Stomach (tissue), 4 donors: ENCODE measurements around the gene TEAD4.

Experiments
- EP300 ChIP-seq: sonication (generic); formaldehyde crosslinking; IDR thresholded peaks from one replicate; pipeline ENCODE4 v1.6.1; 2017; ENCODE audit warnings: antibody characterized with exemption
- POLR2A ChIP-seq, 4 donors: fragments of 450-650 bp; IDR thresholded peaks; one replicate each; pipeline ENCODE4 v1.6.1; 2016; ENCODE audit warnings: antibody characterized with exemption in 4 of 4, control low read depth in 2 of 4, mild to moderate bottlenecking in 1 of 4, moderate library complexity in 1 of 4
- POLR2AphosphoS5 ChIP-seq, 3 donors: sonication (generic); formaldehyde crosslinking; IDR thresholded peaks; one replicate each; pipeline ENCODE4 v1.6.1; 2016; ENCODE audit warnings: antibody characterized with exemption in 3 of 3
- TF ChIP-seq, protein P1 (sequence below), 7 experiments: fragments of 450-650 bp in 4 of 7; fragments of 200-600 bp in 3 of 7; sonication (generic) in 3 of 7; IDR thresholded peaks; one replicate each; pipeline ENCODE4 v1.5.1; 2016 to 2019; ENCODE audit warnings: antibody characterized with exemption in 7 of 7, control low read depth in 2 of 7, mild to moderate bottlenecking in 1 of 7

DNA sequence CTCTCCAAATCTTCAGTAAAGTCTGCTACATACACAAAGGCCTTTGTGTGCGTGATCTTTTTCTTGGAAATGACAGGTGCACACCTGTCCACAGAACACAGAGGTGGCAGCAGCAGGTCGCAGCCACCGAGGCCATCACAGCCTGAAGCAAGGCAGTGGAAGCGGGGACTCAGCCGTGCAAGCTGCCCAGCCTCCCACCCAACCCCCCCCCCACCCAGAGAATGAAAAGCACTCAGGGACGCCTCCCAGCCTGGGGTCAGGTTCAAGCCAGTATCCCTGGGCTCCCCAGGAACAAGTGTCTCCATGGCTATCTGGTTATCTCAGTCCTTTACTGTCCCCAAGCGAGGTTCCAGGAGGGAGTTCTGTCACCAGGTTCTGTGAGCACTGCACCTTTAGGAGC lies 86.8 kb downstream of the TEAD4 start:
- TF ChIP-seq, protein P1, sequence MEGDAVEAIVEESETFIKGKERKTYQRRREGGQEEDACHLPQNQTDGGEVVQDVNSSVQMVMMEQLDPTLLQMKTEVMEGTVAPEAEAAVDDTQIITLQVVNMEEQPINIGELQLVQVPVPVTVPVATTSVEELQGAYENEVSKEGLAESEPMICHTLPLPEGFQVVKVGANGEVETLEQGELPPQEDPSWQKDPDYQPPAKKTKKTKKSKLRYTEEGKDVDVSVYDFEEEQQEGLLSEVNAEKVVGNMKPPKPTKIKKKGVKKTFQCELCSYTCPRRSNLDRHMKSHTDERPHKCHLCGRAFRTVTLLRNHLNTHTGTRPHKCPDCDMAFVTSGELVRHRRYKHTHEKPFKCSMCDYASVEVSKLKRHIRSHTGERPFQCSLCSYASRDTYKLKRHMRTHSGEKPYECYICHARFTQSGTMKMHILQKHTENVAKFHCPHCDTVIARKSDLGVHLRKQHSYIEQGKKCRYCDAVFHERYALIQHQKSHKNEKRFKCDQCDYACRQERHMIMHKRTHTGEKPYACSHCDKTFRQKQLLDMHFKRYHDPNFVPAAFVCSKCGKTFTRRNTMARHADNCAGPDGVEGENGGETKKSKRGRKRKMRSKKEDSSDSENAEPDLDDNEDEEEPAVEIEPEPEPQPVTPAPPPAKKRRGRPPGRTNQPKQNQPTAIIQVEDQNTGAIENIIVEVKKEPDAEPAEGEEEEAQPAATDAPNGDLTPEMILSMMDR (IDR thresholded peaks at IDR 0.05), result no peak
- TF ChIP-seq POLR2AphosphoS5 (IDR thresholded peaks at IDR 0.05) (no peak), POLR2A (IDR thresholded peaks at IDR 0.05) (no peak), EP300 (no peak)
